ENCODE measurements around the gene AAK1. TPM values are rescaled to one million over a fixed set of nuclear protein-coding genes. Genes with fewer than 3 reads are reported as not detected.

AAK1 gene
- total and polyA plus RNA-seq, 7 donors = 5.4 to 35.7 (median 20.7) TPM

- Histone ChIP-seq H3K9me3 (no peaks in the 10 kb centered on the region), H3K4me3 (peak overlapping the region; percentile 79 to 98 (median 84)), H3K4me1 (peaks cover 0 to 55% (median 41%) of the 10 kb centered on the region in 4 donors), H3K27ac (peak overlapping the region; percentile 15 to 97 (median 92)), H3K36me3 (no peaks in the 10 kb centered on the region), H3K27me3 (no peaks in the 10 kb centered on the region)
- intact Hi-C loops (cut with DNase I) = loop anchor here (2.0 to 10.0 kb wide), 5 partner anchors 80 to 1177 kb away; partner anchors contain the start of genes APLF, FBXO48, GFPT1 and GMCL1
- TF ChIP-seq POLR2A (IDR thresholded peaks at IDR 0.05) (no peak), CTCF (IDR thresholded peaks at IDR 0.05) (no peak), POLR2AphosphoS5 (IDR thresholded peaks at IDR 0.05) (no peak), EP300 (IDR thresholded peaks at IDR 0.05) (no peak)
- DNase-seq = no peak
- WGBS, 2 donors = 43 to 64% methylated on average over 12 of the region's 12 CpGs
Measured at GRCh38 chr2:69641887-69642708, 1.4 kb downstream of the AAK1 start.

- peak overlapping the region in 3 of 4 donors; percentile 79 to 98 (median 87) for H3K4me3 ChIP-seq
- no peaks in the 10 kb centered on the region for H3K27me3 ChIP-seq
- H3K27ac ChIP-seq = peak overlapping the region in 3 of 4 donors; percentile 15 to 93 (median 20)
- no peaks in the 10 kb centered on the region for H3K9me3 ChIP-seq
- intact Hi-C loops (cut with DNase I) = loop anchor here (5.0 to 10.0 kb wide), 4 partner anchors 79 to 1177 kb away; partner anchors contain the start of genes APLF, FBXO48, GFPT1 and GMCL1
- TF ChIP-seq POLR2A (IDR thresholded peaks at IDR 0.05) = no peak
- no peak for TF ChIP-seq EP300 (IDR thresholded peaks at IDR 0.05)
- TF ChIP-seq POLR2AphosphoS5 (IDR thresholded peaks at IDR 0.05) = no peak
- TF ChIP-seq CTCF (IDR thresholded peaks at IDR 0.05) = no peak
- DNase-seq = no peak
- 69 to 82% methylated on average over 3 of the region's 3 CpGs for WGBS, 2 donors
- no peaks in the 10 kb centered on the region for H3K36me3 ChIP-seq
- H3K4me1 ChIP-seq = peaks cover 0 to 49% (median 41%) of the 10 kb centered on the region in 4 donors
Measured at GRCh38 chr2:69641471-69641870, 2.1 kb downstream of the AAK1 start.

- no peak for DNase-seq
- Histone ChIP-seq H3K36me3 (no peaks in the 10 kb centered on the region), H3K27me3 (no peaks in the 10 kb centered on the region), H3K27ac (no peak overlapping the region), H3K9me3 (no peaks in the 10 kb centered on the region), H3K4me3 (no peak overlapping the region), H3K4me1 (peaks cover 0 to 38% (median 31%) of the 10 kb centered on the region in 4 donors)
- intact Hi-C loops (cut with DNase I) = no loop called here
- TF ChIP-seq CTCF (IDR thresholded peaks at IDR 0.05) = no peak
- TF ChIP-seq POLR2A (IDR thresholded peaks at IDR 0.05) = no peak
- no peak for TF ChIP-seq EP300 (IDR thresholded peaks at IDR 0.05)
- no peak for TF ChIP-seq POLR2AphosphoS5 (IDR thresholded peaks at IDR 0.05)
- 91 to 95% methylated on average over 2 of the region's 2 CpGs for WGBS, 2 donors
Measured at GRCh38 chr2:69639266-69639665, 4.3 kb downstream of the AAK1 start.

- WGBS, 2 donors = 92 to 95% methylated on average over 3 of the region's 3 CpGs
- Histone ChIP-seq H3K36me3 (no peaks in the 10 kb centered on the region), H3K27ac (no peak overlapping the region), H3K27me3 (no peaks in the 10 kb centered on the region), H3K4me1 (peaks cover 0 to 38% (median 31%) of the 10 kb centered on the region in 4 donors), H3K9me3 (no peaks in the 10 kb centered on the region), H3K4me3 (no peak overlapping the region)
- TF ChIP-seq POLR2AphosphoS5 (IDR thresholded peaks at IDR 0.05) = no peak
- intact Hi-C loops (cut with DNase I) = no loop called here
- no peak for DNase-seq
Measured at GRCh38 chr2:69638630-69639029, 4.9 kb downstream of the AAK1 start.

GRCh38 chr2:69637923-69638322 lies 5.6 kb downstream of the AAK1 start:
- no peaks in the 10 kb centered on the region for H3K36me3 ChIP-seq
- WGBS, 2 donors = 82 to 93% methylated on average over 3 of the region's 3 CpGs
- H3K4me3 ChIP-seq = no peak overlapping the region
- H3K9me3 ChIP-seq = no peaks in the 10 kb centered on the region
- H3K27me3 ChIP-seq = no peaks in the 10 kb centered on the region
- DNase-seq = no peak
- peaks cover 0 to 38% (median 31%) of the 10 kb centered on the region in 4 donors for H3K4me1 ChIP-seq
- intact Hi-C loops (cut with DNase I) = no loop called here
- TF ChIP-seq CTCF (IDR thresholded peaks at IDR 0.05) = no peak
- no peak for TF ChIP-seq EP300 (IDR thresholded peaks at IDR 0.05)
- TF ChIP-seq POLR2AphosphoS5 (IDR thresholded peaks at IDR 0.05) = no peak
- TF ChIP-seq POLR2A (IDR thresholded peaks at IDR 0.05) = no peak
- no peak overlapping the region for H3K27ac ChIP-seq
